H7 (cell line): ENCODE results near the gene CASZ1. TPM values are rescaled to one million over a fixed set of nuclear protein-coding genes. Genes with fewer than 3 reads are reported as not detected.

ENCODE experiments used
- DNase-seq: peaks from one replicate; pipeline ENCODE4 v3.0.0; 2012
- H3K27me3 ChIP-seq: 2 replicates; pipeline ENCODE4 v1.6.0; 2011; ENCODE audit warnings: mild to moderate bottlenecking, low read length; ENCODE audit not compliant: control insufficient read depth, insufficient read depth
- H3K36me3 ChIP-seq: replicated peaks from 2 replicates; pipeline ENCODE4 v1.5.1; 2011; ENCODE audit warnings: low read length; ENCODE audit not compliant: control insufficient read depth, insufficient read depth
- H3K4me3 ChIP-seq: 2 replicates; pipeline ENCODE4 v1.5.1; 2011; ENCODE audit warnings: low read depth, mild to moderate bottlenecking, control low read depth, low read length, moderate library complexity; ENCODE audit not compliant: insufficient read depth
- total RNA-seq: library from RNA; depleted of rRNA; stranded (reverse); fragments of >200 nt; shearing (Covaris generic); gene quantifications from 2 replicates; pipeline ENCODE4 v1.2.3, GENCODE V29; 2014

The CASZ1 gene
- total RNA-seq, 1 experiment from 2014 or later = 5.0 TPM

DNA sequence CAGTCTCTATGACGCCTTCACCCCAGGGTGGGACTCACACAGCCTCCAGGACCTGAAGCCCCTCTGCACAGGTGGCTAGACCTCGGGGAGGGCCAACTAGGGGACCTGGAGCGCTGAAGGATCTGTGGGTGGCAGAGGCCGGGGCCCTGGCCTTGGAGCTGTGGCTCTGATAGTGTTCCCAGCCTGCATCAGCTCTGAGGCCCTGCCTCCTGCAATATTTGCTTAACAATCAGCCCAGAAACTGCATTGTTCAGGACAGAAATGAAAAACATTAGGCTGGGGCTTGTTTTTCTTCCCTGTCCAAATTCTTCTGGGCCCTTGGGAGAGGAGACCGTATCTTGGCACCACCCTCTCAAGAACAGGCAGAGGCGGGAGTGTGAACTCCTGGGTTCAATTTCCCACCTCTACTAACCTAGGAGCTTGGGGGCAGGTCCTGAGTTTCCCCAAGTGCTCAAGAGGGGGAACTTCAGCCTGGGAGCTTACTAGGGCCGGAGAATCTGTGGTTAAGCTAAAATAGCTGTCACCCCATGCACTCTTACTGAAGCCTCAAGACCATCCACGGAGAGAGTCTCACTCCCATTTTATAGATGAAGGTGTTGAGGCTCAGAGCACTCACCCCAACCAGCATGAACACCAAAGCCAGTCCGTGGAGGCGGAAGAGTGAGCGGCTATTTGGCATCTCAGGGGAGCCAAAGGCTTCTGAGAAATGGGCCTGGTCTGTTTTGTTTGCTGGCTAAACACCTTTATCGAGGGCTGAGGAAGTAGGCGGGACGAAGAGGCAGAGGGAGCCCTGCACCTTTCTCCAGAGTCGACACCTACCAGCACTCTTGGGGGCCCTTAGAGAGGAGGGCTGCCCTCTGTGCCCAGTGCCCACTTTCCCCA lies 18.8 kb upstream of the CASZ1 start:
- DNase-seq = peak; percentile 79
- no peak overlapping the region for H3K4me3 ChIP-seq
- no peaks in the 10 kb centered on the region for H3K36me3 ChIP-seq
- H3K27me3 ChIP-seq = no peaks in the 10 kb centered on the region

DNA sequence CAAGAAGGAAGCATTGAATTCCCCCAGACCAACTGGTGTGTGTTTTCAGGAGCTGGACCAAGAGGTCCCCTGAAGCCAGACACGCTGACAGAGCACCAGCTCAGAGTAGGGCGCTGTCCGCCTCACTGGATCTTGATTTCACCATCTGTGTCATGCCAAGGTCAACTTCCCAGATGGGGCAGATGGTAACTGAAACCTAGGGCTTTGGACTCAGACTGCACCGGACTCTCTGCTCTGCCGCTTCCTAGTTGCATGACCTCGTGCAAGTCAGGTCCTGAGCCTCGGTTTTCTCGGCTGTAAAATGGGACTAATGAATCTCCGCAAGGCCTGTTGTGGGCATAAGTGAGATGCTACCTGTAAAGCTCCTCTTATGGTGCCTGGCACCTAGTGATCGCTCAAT lies 17.9 kb upstream of the CASZ1 start:
- no peak for DNase-seq
- Histone ChIP-seq H3K4me3 (no peak overlapping the region), H3K27me3 (no peaks in the 10 kb centered on the region), H3K36me3 (no peaks in the 10 kb centered on the region)

DNA sequence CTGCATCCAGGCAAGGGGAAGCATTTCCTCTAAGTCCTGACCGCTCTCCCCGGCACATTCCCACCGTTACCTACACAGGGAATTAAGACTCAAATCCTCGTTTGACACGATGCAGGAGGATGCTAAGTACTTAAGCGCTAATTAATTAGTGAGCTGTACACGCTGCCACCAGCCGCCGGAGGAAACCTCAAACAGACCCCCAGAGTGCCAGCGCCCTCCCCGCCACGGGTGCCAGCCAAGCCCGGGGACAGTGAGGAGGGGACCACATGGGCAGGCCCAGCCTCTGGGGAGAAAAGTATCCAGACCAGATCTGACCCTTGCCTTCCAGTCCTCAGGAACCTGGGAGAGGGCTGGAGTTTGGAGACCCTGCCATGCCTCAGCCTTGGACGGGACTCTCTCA lies 17.4 kb upstream of the CASZ1 start:
- DNase-seq = no peak
- H3K27me3 ChIP-seq = no peaks in the 10 kb centered on the region
- no peaks in the 10 kb centered on the region for H3K36me3 ChIP-seq
- H3K4me3 ChIP-seq = no peak overlapping the region

DNA sequence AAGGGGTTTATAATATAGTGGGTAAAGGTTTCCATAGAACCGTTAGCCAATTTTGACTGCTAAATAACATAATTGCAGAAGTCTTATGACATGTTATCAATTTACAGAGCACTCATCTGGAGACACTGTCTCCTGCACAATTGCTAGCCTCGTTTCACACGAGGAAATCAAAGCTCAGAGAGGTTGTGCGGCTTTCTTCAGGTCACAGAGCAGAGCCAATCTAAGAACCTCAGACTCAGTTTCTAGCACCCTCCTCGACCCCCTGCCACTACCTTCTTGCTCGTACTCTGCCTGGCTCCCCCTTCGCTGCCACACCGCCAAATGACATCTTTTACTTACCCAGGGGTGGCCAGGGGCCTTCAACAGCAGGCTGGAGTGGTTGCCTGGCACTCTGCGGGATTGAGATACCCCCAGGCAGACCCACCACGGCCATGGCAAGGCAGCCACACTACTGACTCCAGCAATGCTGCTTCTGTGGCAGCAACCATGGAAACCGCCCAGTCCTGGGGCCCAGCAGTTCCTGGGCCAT lies 16.0 kb upstream of the CASZ1 start:
- Histone ChIP-seq H3K4me3 (no peak overlapping the region), H3K27me3 (no peaks in the 10 kb centered on the region; the same call in 1 of the 2 replicates), H3K36me3 (no peaks in the 10 kb centered on the region)
- DNase-seq = no peak

DNA sequence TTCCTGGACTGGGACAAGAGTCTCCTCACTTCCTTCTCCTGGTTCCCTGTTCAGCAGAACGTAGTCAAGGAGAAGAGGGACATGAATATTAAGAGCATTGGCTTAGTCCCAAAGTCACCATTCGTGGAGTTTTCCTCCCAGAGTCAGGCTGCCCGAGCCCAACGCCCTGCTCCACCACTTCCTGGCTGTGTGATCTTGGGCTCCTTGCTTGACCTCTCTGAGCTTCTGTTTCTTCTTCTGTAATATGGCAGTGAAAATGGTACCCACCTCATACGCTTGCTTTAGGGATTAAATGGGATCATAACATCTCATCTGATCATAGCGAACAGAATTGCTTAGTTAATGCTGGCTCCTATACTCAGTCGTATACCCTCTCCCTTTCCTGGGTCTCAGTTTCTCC lies 12.0 kb upstream of the CASZ1 start:
- Histone ChIP-seq H3K27me3 (no peaks in the 10 kb centered on the region; the same call in 1 of the 2 replicates), H3K4me3 (no peak overlapping the region), H3K36me3 (no peaks in the 10 kb centered on the region)
- no peak for DNase-seq

DNA sequence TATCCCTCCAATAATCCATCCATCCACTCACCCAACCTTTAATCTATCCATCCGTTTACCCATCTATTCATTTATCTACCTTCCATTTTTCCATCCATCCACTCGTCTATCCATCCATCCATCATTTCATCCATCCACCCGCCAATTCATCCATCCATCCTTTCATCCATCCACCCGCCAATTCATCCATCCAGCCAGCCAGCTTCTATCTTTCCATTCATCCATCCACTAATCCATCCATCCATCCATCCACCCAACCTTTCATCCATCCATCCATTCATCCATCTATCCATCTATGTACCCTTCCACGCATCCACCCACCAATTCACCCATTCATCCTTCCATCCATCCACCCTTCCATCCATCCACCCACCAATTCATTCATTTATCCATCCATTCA lies 10.5 kb upstream of the CASZ1 start:
- DNase-seq = no peak
- Histone ChIP-seq H3K27me3 (no peaks in the 10 kb centered on the region; the same call in 1 of the 2 replicates), H3K4me3 (no peak overlapping the region), H3K36me3 (no peaks in the 10 kb centered on the region)

DNA sequence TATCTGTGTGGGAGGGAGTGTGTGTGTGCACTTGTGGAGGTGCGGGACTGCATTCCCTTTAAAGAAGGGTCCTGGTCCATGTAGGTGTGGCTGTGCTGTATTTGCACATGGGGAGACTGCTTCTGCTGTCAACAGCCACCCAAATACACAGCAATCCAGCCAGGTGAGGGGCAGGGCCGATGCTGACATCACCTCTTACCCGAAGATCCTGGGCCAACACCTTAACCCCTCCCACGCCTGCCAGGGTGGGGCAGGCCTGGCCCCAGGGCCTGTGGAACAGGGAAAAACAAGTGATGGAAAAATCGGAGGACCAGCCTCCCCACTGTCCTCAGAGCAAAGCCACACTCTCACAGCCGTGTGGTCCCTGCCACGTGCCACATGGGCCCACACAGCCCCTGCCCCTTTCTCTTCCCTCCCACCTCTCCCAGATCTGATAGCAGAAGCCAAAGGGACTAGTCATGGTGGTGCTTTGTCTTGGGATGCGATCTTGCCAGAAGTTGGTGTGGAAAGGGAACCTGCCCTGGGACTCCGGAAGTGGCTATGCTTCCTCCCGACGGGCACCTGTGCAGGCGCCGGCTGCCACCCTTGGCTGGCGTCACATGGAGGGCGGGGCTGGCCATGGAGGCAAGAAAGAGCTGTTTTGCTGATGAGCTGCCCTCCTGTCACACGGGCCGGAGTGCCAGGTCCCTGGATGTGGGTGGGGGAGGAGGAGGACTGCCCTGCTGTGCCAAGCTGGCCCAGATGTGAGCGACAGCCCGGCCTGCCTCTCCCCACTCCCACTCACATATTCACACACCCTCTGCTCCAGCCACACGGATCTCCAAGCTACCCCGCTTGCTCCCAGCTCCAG lies 7.8 kb upstream of the CASZ1 start:
- Histone ChIP-seq H3K27me3 (peaks cover 1% of the 10 kb centered on the region; the same call in 1 of the 2 replicates), H3K4me3 (no peak overlapping the region), H3K36me3 (no peaks in the 10 kb centered on the region)
- peak; percentile 59 for DNase-seq

DNA sequence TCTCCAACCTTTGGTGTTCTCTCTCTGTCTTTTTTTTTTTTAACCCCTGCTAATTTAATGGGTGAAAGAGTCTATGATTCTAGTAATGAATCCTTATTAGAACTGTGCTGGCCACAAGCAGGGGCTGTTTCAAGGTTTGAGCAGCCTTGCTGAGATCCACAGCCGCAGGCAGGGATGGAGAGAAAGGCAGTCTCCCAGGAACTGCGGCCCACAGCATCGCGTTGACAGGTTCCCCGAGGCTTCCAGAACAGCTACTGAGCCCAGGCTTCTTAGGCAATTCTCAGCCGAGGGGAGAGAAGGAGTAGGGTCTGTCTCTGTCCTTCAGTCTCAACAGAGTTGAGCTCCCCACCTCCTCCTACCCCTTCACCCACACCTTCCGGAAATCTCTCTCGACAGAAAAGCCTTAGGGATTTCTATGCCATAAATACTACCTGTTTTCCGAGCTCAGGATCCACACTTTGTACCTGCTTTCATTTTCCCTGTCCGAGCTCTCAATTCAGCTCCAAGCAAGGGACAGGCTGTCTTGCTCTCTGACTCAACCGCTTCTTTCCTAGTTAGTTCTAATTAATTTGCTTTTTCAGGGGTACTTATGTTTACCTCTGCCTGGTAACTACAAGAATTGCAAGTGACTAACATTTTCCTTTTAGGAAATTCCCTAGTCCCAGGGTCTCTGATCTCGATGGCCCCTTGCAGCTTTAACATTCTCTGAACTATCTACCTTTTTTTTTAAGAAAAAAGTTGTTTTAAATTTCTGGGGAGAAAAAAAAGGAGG lies 6.7 kb upstream of the CASZ1 start:
- Histone ChIP-seq H3K4me3 (no peak overlapping the region), H3K27me3 (peaks cover 1% of the 10 kb centered on the region; the same call in 1 of the 2 replicates), H3K36me3 (no peaks in the 10 kb centered on the region)
- DNase-seq = no peak

DNA sequence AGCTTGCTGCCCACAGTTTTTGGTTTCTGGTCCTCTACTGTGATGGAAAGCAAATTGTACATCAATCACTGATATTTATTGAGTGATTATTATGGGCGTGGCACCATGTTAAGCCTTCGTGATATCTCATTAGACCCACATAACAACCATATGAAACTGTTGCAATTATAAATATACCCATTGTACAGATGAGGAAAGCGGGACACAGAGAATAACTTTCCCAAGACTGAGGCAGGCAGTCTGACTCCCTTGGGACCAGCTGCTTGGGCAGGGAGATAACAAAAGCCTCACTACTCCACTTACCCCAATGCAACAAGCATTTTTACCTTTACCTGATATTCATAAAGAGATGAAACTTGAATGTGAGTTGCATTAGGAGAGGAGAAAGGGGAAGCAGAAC lies 4.3 kb upstream of the CASZ1 start:
- Histone ChIP-seq H3K4me3 (no peak overlapping the region), H3K36me3 (no peaks in the 10 kb centered on the region), H3K27me3 (peaks cover 6% of the 10 kb centered on the region)
- no peak for DNase-seq

DNA sequence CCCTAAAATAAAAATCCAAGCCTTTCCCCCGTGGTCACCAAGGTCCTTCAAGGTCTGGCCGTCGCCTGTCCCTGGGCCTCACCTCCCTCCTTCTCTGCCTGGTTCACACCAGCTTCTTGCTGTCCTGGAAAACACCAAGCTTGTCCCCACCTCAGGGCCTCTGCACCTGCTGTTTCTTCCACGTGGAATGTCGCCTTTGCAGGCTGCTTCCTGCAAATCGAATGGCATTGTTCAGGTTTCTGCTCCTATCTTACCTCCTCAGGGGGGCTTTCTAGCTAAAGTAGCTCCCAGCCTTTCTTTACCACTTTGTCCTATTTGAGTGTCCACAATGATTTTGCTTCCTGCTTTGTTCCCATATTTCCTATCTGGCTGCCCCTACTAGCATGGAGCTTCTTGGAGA lies 3.3 kb upstream of the CASZ1 start:
- Histone ChIP-seq H3K4me3 (no peak overlapping the region), H3K27me3 (peaks cover 16% of the 10 kb centered on the region), H3K36me3 (no peaks in the 10 kb centered on the region)
- no peak for DNase-seq

DNA sequence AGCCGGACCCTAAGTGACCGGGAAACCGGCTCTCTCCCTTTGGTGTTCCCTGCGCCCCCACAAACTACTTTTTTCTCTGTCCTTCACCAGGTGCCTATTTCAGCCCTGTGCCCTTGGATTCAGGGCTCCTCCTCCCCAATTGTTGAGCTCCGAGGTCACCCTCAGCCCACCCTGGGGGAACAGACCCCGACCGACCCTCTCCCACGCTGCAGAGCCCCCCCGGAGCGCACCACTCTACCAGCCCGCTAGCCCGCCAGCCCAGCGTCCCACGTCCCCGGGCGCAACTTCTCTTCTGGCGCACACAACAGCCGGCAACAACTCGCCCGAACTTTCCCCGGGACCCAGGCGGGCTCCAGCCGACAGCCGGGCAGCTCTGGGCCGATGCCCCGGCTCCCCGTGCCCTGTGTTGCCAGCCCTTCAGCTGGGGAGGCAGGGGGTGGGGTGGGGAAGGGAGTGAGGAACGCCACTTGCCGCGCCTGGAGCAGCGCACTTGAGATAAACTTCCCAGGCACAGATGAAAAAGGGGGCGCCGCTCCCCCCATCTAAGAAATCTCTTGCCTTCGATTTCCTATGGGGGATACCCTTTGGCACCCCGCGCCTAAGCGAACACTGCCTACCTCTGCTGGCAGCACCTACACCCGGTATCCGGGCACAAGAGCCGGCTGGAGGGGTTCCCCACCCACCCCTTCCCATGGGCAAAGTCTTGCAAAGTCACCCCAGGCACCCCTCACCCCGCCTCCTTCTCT lies 997 bp downstream of the CASZ1 start:
- peak overlapping the region; percentile 55 for H3K4me3 ChIP-seq
- peak; percentile 76 for DNase-seq
- no peaks in the 10 kb centered on the region for H3K36me3 ChIP-seq
- H3K27me3 ChIP-seq = peaks cover 40% of the 10 kb centered on the region

DNA sequence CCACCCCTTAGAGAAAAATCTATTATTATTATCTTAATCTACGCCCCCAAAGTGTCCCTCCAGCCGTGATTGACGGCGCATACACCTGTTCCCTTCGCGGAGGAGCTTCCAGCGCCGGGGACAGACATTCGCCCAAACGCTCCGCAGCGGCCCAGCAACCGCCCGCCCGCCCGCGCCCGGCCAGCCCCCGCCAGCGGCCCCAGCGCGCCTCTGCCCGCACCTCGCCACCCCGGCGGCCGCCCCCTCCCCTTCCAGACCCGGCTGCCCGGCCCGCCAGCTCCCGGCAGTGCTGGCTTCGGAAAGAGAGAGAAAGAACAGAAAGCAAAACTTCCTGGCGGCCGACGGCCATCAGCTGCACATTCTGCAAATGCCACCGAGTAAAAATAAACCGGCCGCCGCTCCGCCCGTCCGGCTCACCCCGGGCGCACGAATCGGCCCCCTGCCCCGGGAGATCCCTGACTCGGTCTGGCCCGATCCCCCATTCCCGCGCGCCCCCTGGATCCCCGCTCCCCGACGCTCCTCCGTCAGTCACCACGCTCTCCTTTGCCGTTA lies 1.6 kb downstream of the CASZ1 start:
- Histone ChIP-seq H3K36me3 (no peaks in the 10 kb centered on the region), H3K27me3 (peaks cover 40% of the 10 kb centered on the region), H3K4me3 (peak overlapping the region; percentile 55)
- DNase-seq = peak; percentile 84

DNA sequence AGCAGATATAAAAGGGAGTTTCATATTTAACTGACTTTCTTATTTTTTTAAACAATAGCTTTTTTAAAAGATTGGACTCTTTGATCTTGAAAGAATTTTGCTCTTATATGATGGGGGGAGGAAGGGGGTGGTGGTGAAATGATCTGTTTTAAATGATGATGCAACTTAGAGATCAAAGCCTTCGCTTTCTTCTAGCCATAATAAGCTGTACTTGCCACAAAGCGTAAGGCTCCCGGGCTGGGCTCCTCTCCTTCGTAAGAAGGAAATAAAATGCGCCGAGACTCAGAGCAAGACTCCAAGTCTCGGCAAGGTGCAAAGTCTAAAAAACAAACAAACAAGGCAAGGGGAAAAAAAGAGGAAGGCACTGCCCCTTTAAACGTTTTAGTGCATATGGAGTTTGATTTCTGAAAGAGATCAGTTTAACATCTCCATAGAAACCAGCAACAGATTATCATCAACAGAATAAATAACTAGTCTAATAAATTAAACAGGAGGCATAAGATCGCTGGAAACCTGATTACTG lies 3.3 kb downstream of the CASZ1 start:
- no peak for DNase-seq
- Histone ChIP-seq H3K36me3 (no peaks in the 10 kb centered on the region), H3K27me3 (peaks cover 39% of the 10 kb centered on the region), H3K4me3 (peak overlapping the region; percentile 49)
